GM18499 (cell line): ENCODE measurements around the gene PUDP.
"Not testable (repeated sequence)": the region's sequence is repeated elsewhere in the genome, so short reads cannot be mapped to it uniquely, and the experiment has no call there.

ENCODE experiments used
- ATAC-seq: cut with Tn5 transposase; IDR thresholded peaks from one replicate; pipeline ENCODE4 v1.9.1; 2021; ENCODE audit warnings: moderate number of reproducible peaks; ENCODE audit not compliant: insufficient read depth, unreplicated experiment

The PUDP gene

DNA sequence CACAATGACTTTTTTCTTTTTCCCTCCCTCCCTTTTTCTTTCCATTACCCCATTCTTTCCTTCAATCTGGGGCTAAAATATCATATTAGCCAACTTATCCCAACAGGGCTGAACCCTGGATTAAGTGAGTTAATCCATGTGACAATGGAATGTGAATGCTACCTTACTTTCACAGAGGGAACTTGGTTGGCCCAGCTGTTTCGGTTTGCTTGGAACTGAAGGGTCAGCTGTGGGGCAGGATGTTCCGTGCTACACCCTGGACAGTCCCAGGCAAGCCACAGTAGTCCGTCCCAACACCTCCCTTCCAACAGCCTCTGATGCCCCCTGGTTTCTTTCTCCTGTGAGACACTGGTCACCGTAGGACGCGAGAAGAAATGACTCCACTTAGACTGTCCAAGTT is 95.4 kb downstream of the PUDP start:
- no peak for ATAC-seq

DNA sequence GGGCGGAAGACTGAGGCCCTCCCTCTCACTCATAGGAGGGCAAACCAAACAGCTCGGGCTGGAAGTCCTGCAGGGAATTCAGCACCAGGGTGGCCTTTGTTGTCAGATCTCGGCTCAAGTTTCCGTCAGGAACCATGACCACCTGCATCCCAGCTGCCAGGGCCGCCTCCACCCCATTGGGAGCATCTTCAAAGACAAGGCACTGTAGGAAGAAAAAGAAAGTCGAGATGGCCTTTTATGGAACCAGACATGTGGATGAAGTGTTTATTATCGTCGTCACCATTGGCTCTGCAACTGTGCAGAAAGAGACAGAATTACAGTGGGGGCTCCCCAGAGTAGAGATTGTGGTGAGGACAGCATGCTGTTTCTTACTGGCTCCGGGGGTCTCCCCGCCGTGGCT is 97.7 kb downstream of the PUDP start:
- ATAC-seq, result no peak

DNA sequence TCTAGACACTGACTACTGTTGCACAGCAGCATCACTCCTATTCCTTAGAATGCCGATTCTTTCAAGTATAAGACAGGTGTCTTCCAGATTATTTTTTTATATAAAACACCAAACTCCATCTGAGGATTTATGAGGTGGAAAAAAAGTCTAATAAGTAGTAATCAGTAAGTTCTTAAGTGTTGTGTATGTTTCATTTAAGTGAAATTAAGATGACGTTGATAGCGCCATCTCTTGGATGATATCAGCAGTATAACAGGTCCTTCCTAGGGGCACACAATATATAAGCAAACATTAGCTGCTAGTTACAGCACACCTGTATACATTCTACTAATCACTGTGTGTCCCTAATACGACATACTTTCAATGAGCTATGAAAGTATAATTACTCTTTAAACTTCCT is 100.0 kb downstream of the PUDP start:
- no peak for ATAC-seq

DNA sequence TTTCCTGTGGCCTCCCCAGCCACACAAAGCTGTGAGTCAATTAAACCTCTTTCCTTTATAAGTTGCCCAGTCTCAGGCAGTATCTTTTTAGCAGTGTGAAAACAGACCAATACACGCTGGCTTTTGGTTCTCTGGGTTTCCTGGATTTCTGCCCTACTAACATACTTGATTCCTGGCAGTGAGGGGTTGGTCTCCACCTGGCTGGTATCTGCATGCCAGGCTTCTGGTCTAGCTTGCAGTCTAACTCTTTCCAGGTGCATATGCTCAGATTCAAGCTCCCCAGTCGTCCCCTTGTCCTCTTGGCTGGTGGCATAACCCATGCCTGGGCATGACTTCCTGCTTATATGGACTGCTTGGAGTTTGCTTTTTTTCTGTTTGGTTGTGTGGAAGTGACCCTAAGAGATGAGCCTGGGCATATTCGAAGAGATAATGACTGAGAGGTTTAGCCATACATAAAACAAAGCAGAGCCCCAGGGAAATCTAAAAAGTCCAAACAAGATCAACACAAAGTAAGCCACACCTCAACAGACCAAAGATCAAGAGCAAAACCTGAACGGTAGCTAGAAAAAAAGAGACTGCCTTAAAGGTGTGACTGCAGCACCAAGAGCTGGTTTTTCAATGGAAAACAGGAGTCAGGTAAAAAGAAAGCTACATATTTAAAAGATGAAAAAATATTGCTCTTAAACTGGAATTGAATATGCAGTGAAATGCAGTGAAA is 102.6 kb downstream of the PUDP start:
- no peak for ATAC-seq

DNA sequence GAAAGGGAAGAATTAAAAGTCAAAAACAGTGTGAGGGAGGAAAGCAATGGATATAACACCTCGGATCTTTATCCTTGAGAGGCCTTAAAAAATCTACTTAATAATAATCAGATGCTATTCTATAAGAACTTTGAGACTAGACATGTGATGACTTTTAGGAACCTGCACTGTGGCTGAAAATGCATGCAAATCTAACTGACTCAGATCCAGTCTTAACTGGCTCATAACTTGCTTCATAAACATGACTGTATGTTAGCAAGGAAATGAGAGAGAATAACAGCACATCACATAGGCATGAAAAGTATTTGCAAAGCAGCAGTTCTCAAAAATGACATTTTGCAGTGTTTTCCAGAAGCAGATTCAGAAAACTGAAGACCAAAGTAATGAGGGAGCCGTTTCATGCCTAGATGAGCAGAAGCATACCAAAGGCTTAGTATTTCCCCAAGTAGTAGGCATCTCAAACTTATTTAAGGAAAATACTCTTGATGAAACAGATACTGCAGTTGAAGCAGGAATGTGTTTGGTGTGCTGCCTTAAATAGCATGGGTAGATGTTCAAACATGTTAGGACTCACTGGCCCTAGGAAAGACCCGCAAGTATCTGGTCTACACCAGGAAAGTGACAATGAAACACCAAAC is 104.0 kb downstream of the PUDP start:
- ATAC-seq, result not testable (repeated sequence)

DNA sequence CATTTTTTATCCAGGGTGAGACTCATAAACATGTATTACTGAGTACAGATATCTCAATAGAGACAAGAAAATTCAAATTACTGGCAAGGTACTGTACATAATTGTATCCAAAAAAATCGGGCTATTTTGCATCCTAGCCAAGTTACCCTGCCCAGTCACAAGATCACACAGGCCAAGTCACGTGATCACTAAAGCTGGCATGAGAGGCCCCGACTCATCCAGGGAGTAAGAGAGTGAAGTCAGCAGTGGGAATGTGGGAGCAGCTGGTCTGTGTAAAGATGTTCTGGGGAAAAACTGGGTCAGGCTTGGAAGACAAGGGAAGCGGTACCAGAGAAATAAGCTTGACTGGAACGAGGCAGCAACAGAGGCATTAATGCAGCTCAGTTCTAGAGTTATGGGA is 119.7 kb downstream of the PUDP start:
- ATAC-seq, result no peak

DNA sequence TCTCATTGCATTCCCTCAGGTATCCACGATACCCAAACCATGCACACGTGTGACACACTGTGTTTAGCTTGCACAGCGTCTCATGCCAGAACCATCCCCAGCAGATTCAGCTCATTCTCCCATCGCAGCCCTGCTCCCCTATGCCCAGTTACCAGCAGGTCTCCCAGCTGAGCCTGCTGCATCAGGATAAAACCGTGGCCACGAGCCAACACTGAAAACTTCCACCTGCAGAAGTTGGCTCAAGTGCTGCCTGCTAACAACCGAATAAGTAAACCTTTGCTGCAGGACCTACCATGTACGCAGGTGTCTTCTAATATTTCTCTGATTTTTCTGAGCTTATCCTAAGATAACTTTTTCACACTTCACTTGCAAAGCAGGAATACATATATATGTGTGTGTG is 120.9 kb downstream of the PUDP start:
- ATAC-seq, result no peak

DNA sequence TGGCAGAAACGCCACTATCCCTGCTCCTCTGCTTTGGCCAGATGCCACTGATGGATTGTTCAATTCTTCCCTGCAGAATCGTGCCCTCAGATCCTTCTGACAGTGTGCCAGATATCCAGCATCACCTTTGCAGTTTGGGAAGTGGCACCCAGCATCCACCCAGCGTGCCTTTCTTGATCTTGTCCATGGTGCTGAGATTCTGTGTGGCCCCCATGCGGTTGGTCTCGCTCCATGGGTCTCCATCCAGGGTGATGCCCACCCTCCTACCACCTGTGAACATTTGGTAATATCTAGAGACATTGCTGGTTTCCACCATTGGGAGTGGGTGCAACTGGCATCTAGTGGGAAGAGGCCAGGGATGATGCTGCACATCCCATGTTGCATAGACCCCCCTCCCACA is 121.6 kb downstream of the PUDP start:
- not testable (repeated sequence) for ATAC-seq

DNA sequence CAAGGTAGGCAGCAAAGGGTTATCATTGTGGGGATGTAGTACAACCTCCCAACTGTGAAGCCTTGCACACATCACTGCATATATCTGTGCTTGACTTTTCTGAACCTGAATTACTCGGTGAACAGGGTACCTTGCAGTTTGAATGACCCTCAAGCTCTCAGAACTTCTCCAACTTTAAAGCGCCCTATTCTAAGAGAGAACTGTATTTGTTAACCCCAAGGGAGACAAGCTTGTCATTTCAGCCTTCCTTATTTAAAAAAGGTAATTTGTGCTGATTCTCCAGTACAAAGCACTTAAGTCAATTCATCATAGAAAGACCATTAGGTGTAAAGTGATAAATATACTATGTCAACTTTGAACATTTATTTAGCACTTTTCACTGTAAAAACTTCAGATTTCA is 122.5 kb downstream of the PUDP start:
- ATAC-seq, result no peak

DNA sequence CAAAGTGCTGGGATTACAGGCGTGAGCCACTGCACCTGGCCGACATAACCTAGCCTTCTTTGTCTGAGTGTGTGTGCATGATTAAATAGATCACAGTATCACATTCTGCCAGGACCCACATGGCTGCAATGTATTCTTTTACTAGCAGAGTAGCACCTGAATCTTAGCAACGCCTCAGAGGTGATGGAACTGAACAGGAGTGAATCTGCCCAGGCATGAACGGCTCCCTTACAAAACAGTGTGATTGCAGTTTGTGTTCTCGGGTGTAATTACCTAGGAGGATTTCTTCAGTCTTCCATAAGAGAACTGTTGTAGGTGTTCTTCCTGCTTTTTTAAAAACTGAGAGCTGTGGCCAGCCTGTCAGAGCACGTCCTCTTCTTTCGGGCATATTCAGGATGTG is 123.1 kb downstream of the PUDP start:
- ATAC-seq, result no peak

DNA sequence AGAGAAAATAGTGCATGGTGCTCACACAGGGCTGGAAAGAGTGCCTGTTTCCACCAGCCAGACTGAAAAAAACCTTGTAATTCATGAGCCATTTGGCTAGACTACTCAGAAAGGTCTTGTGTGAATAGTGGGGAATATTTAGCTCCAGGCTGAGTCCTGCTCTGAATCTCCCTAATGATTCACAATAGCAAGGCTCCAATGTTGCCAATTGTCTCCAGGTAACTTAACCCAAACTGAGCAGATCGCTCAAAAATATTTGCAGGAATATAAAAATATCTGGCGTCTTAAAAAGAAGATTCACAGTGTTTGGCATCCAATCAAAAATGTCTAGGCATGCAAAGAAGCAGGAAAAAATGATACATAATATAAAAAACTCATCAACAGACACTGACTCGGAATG is 125.0 kb downstream of the PUDP start:
- ATAC-seq, result not testable (repeated sequence)

DNA sequence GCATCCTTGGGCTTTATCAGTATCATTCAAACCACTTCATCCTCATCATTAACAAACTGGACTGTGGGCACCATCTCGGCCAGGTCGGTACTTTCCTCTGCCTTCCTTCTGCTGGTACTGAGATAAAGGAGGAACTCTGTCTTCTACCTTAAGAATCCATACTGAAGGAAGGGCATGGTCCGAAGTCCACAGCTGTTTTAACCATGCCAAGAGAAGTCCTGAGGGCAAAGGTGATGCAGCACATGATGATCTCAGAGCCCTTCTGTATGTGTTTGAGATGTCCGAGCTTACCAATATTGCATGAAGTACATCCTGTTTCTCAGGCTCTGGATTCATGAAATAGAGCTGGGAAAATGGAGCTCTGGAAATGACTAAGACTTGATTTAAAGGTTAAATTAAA is 126.0 kb downstream of the PUDP start:
- no peak for ATAC-seq

DNA sequence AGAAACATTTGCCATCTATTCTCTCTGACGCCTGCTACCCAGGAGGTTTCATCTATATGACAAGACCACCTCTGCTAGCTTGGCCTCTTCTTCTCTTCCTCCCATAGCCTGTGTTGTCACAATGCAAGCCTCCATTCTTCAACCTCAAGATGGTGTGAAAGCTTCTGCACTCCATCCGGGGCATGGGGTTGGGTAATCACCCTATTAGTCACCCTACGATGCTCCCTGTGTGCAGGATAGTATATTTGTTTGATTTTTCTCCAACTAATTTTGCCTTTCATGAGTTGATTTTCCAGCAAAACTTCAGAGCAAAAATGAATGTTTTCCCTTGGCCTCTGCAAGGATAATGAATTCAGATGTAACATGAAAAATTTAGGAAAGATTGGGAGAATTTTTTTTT is 128.4 kb downstream of the PUDP start:
- ATAC-seq, result no peak

DNA sequence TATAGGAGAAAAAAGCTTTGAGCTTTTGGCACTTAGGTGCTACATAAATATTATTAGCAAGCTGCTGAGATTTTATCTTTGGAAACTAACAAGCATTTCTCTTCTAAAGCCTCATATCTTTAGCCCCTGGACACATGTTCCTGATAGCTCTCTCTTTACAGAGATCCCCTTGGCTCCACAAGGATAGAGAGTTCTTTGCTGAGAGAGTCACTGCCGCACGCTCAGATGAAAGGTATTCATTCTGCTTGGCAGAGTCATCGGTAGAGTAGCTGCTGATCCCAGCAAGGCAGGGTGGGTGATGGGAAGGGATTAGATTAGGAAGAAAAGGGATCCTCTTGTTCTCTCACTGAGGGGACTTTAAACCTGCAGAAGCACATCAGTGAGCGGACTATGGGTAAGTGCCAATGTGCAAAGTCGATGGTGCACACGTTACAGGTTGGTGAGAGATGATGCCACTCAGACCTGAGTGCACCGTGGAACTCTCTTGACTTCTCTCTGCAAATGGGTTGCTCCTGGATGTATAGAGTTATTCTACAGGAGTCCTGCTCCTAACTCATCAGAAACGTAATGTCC is 135.6 kb downstream of the PUDP start:
- not testable (repeated sequence) for ATAC-seq

DNA sequence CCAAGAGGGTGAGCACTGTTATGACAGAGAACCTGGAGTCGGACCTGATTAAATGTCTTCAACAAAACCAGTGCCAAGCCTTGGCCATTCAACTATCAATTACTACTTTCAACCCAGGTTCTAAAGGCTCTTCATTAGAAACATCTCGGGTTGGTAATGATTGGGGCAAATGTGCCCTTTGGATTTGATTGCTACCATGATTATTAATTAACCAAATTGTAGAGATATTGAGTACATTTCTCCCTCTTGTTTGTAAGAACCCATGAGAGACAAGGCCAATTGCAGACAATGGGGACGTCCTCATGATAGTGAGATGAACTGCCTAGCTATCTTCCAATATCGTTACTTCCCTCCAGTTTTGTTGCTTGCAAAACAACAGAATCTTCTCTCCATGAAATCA is 137.1 kb downstream of the PUDP start:
- ATAC-seq, result not testable (repeated sequence)

DNA sequence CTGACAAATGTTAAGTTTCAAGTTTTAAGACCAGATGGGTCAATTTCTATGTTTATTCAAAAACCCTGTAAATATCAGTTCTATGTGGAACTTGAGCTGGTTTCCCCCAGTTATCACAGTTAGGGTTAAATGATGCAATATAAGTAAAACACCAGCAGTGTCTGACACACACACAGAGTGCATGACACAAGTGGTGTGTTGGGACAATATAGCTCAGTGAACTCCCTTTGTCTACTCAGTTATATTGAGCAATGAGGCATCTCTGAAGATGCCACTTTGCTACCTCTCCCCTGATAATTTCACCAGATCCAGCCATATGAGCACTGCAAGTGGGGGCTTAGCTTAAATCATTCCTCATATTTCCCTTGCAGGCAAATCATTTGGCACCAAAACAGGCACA is 140.6 kb downstream of the PUDP start:
- not testable (repeated sequence) for ATAC-seq
